RWPE1 (cell line): Measurements from ENCODE around the gene OCLN.
A peak's percentile ranks its signal among the peaks of the same experiment; 100 is the strongest.

Source experiments
- CTCF ChIA-PET: fragments of 350-600 bp; sonication (Branson Sonifier 250); formaldehyde crosslinking; extraction: SDS; loops from one replicate; lab custom pipeline; 2021; lab: Yijun Ruan, JAX
- POLR2A ChIA-PET: fragments of 400-600 bp; formaldehyde crosslinking; extraction: SDS; loops from one replicate; lab custom pipeline; 2020; ENCODE audit warnings: antibody characterized with exemption; ENCODE audit not compliant: low non-redundant PET; lab: Yijun Ruan, JAX
- DNase-seq: peaks from one replicate; pipeline ENCODE4 v3.0.0; 2012; ENCODE audit warnings: low spot score
- H3K27ac ChIP-seq: fragments of 450-650 bp; 2 replicates; pipeline ENCODE4 v1.5.1; 2017
- TF ChIP-seq, protein P1 (sequence below): fragments of 450-650 bp; conservative IDR thresholded peaks from 2 replicates; pipeline ENCODE4 v1.5.1; 2017; ENCODE audit warnings: low read depth, mild to moderate bottlenecking

Gene OCLN

DNA sequence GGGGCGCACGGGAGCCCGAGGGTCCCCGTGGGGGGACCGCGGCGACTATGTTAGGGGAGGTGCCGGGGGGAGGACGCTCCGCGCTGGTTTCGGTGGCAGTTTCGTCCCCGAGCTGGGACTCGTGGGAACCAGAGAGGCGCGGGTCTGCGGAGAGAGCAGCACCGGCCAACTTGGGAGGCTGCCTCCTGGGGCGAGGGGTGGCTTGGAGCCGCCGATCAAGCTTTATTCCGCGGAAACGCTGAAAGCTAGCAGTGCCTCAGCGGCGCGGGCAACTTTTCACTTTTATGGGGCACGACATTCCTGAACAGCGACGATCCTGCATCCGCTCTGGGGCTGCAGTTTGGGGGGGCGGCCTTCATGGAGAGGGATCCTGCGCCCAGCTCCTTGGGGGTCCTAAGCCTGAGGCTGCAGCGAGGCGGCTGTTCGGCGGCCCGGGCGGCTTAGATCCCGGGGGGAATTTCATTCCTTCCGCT is 369 bp downstream of the OCLN start:
- no peak overlapping the region for H3K27ac ChIP-seq
- POLR2A ChIA-PET, result interaction anchor here (1.0 kb wide), 1 partner anchor 25 kb away, joined by 3 read pairs; no protein-coding TSS in a partner anchor
- peak; percentile 45 for DNase-seq
- CTCF ChIA-PET, result interaction anchor here (0.7 to 1.0 kb wide), 2 partner anchors 24 to 35 kb away, joined by 3 to 4 read pairs; no protein-coding TSS in a partner anchor
- TF ChIP-seq, protein P1, sequence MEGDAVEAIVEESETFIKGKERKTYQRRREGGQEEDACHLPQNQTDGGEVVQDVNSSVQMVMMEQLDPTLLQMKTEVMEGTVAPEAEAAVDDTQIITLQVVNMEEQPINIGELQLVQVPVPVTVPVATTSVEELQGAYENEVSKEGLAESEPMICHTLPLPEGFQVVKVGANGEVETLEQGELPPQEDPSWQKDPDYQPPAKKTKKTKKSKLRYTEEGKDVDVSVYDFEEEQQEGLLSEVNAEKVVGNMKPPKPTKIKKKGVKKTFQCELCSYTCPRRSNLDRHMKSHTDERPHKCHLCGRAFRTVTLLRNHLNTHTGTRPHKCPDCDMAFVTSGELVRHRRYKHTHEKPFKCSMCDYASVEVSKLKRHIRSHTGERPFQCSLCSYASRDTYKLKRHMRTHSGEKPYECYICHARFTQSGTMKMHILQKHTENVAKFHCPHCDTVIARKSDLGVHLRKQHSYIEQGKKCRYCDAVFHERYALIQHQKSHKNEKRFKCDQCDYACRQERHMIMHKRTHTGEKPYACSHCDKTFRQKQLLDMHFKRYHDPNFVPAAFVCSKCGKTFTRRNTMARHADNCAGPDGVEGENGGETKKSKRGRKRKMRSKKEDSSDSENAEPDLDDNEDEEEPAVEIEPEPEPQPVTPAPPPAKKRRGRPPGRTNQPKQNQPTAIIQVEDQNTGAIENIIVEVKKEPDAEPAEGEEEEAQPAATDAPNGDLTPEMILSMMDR, result no peak

- DNase-seq, result peak; percentile 58
- no peak overlapping the region for H3K27ac ChIP-seq
- POLR2A ChIA-PET, result interaction anchor here (1.0 kb wide), 1 partner anchor 24 kb away, joined by 3 read pairs; no protein-coding TSS in a partner anchor
- TF ChIP-seq, protein P1, result no peak
- CTCF ChIA-PET, result interaction anchor here (0.6 to 1.0 kb wide), 2 partner anchors 34 to 67 kb away, joined by 3 read pairs; no protein-coding TSS in a partner anchor
Observed at GRCh38 chr5:69493396-69494133, 975 bp downstream of the OCLN start.

- CTCF ChIA-PET, result interaction anchor here (0.6 kb wide), 1 partner anchor 81 kb away, joined by 4 read pairs; no protein-coding TSS in a partner anchor
- no peak for DNase-seq
- POLR2A ChIA-PET, result no interaction called here
- TF ChIP-seq, protein P1, result no peak
- no peak overlapping the region for H3K27ac ChIP-seq
Observed at GRCh38 chr5:69494452-69494851, 1.9 kb downstream of the OCLN start.

GRCh38 chr5:69497006-69497520 is 4.5 kb downstream of the OCLN start:
- ChIA-PET CTCF (interaction anchor here (0.6 kb wide), 1 partner anchor 404 kb away, joined by 4 read pairs; the partner anchor contains the start of gene SLC30A5), POLR2A (no interaction called here)
- DNase-seq, result no peak
- TF ChIP-seq, protein P1, result no peak
- H3K27ac ChIP-seq, result no peak overlapping the region

GRCh38 chr5:69498384-69498783 is 5.8 kb downstream of the OCLN start:
- H3K27ac ChIP-seq, result no peak overlapping the region
- ChIA-PET POLR2A (no interaction called here), CTCF (no interaction called here)
- no peak for DNase-seq
- TF ChIP-seq, protein P1, result no peak

DNA sequence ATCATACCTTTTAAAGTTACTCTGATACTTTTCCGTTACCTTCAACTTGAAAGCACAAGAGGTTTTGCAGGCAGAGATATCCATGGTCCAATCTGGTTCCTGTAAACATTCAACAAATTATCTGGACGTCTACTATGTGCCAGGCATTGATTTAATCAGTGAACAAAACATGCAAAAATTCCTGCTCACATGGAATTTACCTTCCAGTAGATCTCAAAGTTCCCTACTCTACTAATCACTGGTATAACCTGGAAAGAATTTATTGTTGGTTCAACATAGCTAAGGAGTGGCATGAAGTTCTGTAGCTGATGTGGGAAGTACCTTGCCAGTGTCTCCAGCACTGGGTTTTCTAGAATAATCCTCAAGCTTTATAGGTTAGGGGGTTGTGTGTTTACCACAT is 9.8 kb downstream of the OCLN start:
- no peak overlapping the region for H3K27ac ChIP-seq
- no peak for DNase-seq
- ChIA-PET POLR2A (no interaction called here), CTCF (no interaction called here)
- TF ChIP-seq, protein P1, result no peak
